SK-N-SH (cell line): ENCODE results near the gene ARHGEF40. TPM values are rescaled to one million over a fixed set of nuclear protein-coding genes. Genes with fewer than 3 reads are reported as not detected.
A peak's percentile ranks its signal among the peaks of the same experiment; 100 is the strongest.

Experiments used
- CTCF ChIA-PET: fragments of 300-600, 350-600 bp; formaldehyde crosslinking; extraction: SDS; loops from one replicate; lab custom pipeline; 2021; lab: Yijun Ruan, JAX
- POLR2A ChIA-PET: fragments of 350-600 bp; sonication (Branson Sonifier 250); formaldehyde crosslinking; extraction: SDS; loops from one replicate; lab custom pipeline; 2020; ENCODE audit warnings: antibody characterized with exemption, inconsistent platforms; lab: Yijun Ruan, JAX
- DNase-seq: peaks from one replicate; pipeline ENCODE4 v3.0.0; 2012
- H2AFZ ChIP-seq: fragments of 200-600 bp; sonication (generic); 2 replicates; pipeline ENCODE4 v1.8.1; 2016; ENCODE audit warnings: antibody characterized with exemption, mild to moderate bottlenecking, low read depth
- H3F3A ChIP-seq: fragments of 200-600 bp; sonication (generic); replicated peaks from 2 replicates; pipeline ENCODE3; 2016; ENCODE audit warnings: antibody characterized with exemption, mild to moderate bottlenecking; ENCODE audit not compliant: insufficient read depth
- H3K27ac ChIP-seq, 2 experiments: fragments of 200-500 bp in 1 of 2; fragments of 200-600 bp in 1 of 2; sonication (Bioruptor generic) in 1 of 2; sonication (generic), shearing (Covaris generic) in 1 of 2; 2 replicates each; pipeline versions ENCODE4 v1.5.1 to v1.6.1; 2014 to 2016; ENCODE audit warnings: low read depth in 2 of 2, inconsistent platforms in 1 of 2, low read length in 1 of 2, mild to moderate bottlenecking in 1 of 2, mixed read lengths in 1 of 2
- H3K27me3 ChIP-seq: fragments of 200-600 bp; sonication (generic), shearing (Covaris generic); 2 replicates; pipeline ENCODE4 v1.6.1; 2016; ENCODE audit warnings: mixed run types; ENCODE audit not compliant: insufficient read depth
- H3K36me3 ChIP-seq, 2 experiments: fragments of 200-500 bp in 1 of 2; fragments of 200-600 bp in 1 of 2; sonication (Bioruptor generic) in 1 of 2; sonication (generic) in 1 of 2; replicated peaks in 1 of 2; 2 replicates each; pipeline versions ENCODE3 to v1.5.1; 2014 to 2016; ENCODE audit warnings: low read length in 1 of 2, mild to moderate bottlenecking in 1 of 2; ENCODE audit not compliant: insufficient read depth in 2 of 2, control insufficient read depth in 1 of 2
- H3K4me1 ChIP-seq, 2 experiments: fragments of 200-500 bp in 1 of 2; fragments of 200-600 bp in 1 of 2; sonication (Bioruptor generic) in 1 of 2; sonication (generic), shearing (Covaris generic) in 1 of 2; 2 replicates each; pipeline versions ENCODE4 v1.5.1 to v1.6.1; 2014 to 2016; ENCODE audit warnings: low read depth in 1 of 2, low read length in 1 of 2, mixed run types in 1 of 2; ENCODE audit not compliant: insufficient read depth in 2 of 2, control insufficient read depth in 1 of 2
- H3K4me2 ChIP-seq: fragments of 200-600 bp; sonication (generic), shearing (Covaris generic); 2 replicates; pipeline ENCODE4 v1.6.1; 2017; ENCODE audit warnings: mixed run types
- H3K4me3 ChIP-seq, 2 experiments: fragments of 200-500 bp in 1 of 2; fragments of 200-600 bp in 1 of 2; sonication (Bioruptor generic) in 1 of 2; sonication (generic), shearing (Covaris generic) in 1 of 2; 2 replicates each; pipeline versions ENCODE4 v1.5.1 to v1.8.1; 2014 to 2016; ENCODE audit warnings: low read depth in 2 of 2, inconsistent platforms in 1 of 2, low read length in 1 of 2, mild to moderate bottlenecking in 1 of 2, mixed read lengths in 1 of 2, moderate library complexity in 1 of 2
- H3K79me2 ChIP-seq: fragments of 200-600 bp; sonication (generic); 2 replicates; pipeline ENCODE4 v1.8.1; 2017; ENCODE audit warnings: mild to moderate bottlenecking; ENCODE audit not compliant: insufficient read depth
- H3K9ac ChIP-seq: fragments of 200-600 bp; sonication (generic); 2 replicates; pipeline ENCODE4 v1.6.1; 2017; ENCODE audit warnings: mixed run types
- H3K9me2 ChIP-seq: fragments of 200-600 bp; sonication (generic); 2 replicates; pipeline ENCODE4 v1.6.1; 2017; ENCODE audit warnings: mixed run types
- H3K9me3 ChIP-seq: fragments of 200-600 bp; sonication (generic); 2 replicates; pipeline ENCODE4 v1.6.1; 2017; ENCODE audit warnings: mixed run types, mild to moderate bottlenecking, moderate library complexity
- H4K20me1 ChIP-seq: fragments of 200-600 bp; sonication (generic); 2 replicates; pipeline ENCODE4 v1.6.1; 2017; ENCODE audit warnings: mild to moderate bottlenecking, mixed run types; ENCODE audit not compliant: insufficient read depth
- ELF1 ChIP-seq: IDR thresholded peaks from 2 replicates; pipeline ENCODE4 v1.4.0; 2012
- EZH2phosphoT487 ChIP-seq: fragments of 200-600 bp; sonication (generic); IDR thresholded peaks from 2 replicates; pipeline ENCODE4 v1.6.1; 2017; ENCODE audit warnings: low read depth, mixed run types, mild to moderate bottlenecking, antibody characterized with exemption, moderate library complexity, borderline replicate concordance
- FOXM1 ChIP-seq: IDR thresholded peaks from 2 replicates; pipeline ENCODE4 v1.4.0; 2012; ENCODE audit warnings: low read depth, mild to moderate bottlenecking
- GABPA ChIP-seq: IDR thresholded peaks from 2 replicates; pipeline ENCODE4 v1.4.0; 2012; ENCODE audit warnings: low read depth, mild to moderate bottlenecking
- GATA2 ChIP-seq: sonication (generic); formaldehyde crosslinking; IDR thresholded peaks from 2 replicates; pipeline ENCODE4 v1.5.0; 2020; ENCODE audit warnings: mild to moderate bottlenecking, missing genetic modification reagents
- JUND ChIP-seq: IDR thresholded peaks from 2 replicates; pipeline ENCODE4 v1.4.0; 2012
- RAD21 ChIP-seq: IDR thresholded peaks from 2 replicates; pipeline ENCODE4 v1.6.1; 2012; ENCODE audit warnings: mild to moderate bottlenecking, low read length
- SMC3 ChIP-seq: IDR thresholded peaks from 2 replicates; pipeline ENCODE4 v1.6.1; 2012; ENCODE audit warnings: low read depth, low read length, improper control_type of control experiment
- WGBS: methylation state at CpG from one replicate; pipeline ENCODE4 v1.1.6; 2017; ENCODE audit warnings: low lambda C conversion rate; 5-methylcytosine and 5-hydroxymethylcytosine counted together
- polyA plus RNA-seq, 3 experiments: library from polyadenylated mRNA; depleted of rRNA; stranded (reverse); fragments of >200 nt; gene quantifications; 2 replicates each; pipeline ENCODE4 v1.2.3, GENCODE V29; 2012
- TF ChIP-seq, protein P1 (sequence below): IDR thresholded peaks from 2 replicates; pipeline ENCODE4 v1.6.1; 2012; ENCODE audit warnings: mild to moderate bottlenecking, low read depth, low read length, moderate library complexity
- TF ChIP-seq, protein P2 (sequence below): IDR thresholded peaks from 2 replicates; pipeline ENCODE4 v1.4.0; 2012; ENCODE audit warnings: low read depth, borderline replicate concordance
- TF ChIP-seq, protein P3 (sequence below): fragments of 150-350 bp; IDR thresholded peaks from 2 replicates; pipeline ENCODE4 v1.6.1; 2017; ENCODE audit warnings: antibody characterized with exemption, low read length, low read depth, borderline replicate concordance
- TF ChIP-seq, protein P4 (sequence below): fragments of 200-600 bp; sonication (generic); IDR thresholded peaks from 2 replicates; pipeline ENCODE4 v1.6.1; 2017; ENCODE audit warnings: antibody characterized with exemption, mild to moderate bottlenecking, moderate library complexity
- TF ChIP-seq, protein P5 (sequence below): IDR thresholded peaks from 2 replicates; pipeline ENCODE4; 2012

ARHGEF40 gene
- polyA plus RNA-seq, 1 of the 3 experiments (the other 2 are of a cell fraction) = 58.8 TPM

DNA sequence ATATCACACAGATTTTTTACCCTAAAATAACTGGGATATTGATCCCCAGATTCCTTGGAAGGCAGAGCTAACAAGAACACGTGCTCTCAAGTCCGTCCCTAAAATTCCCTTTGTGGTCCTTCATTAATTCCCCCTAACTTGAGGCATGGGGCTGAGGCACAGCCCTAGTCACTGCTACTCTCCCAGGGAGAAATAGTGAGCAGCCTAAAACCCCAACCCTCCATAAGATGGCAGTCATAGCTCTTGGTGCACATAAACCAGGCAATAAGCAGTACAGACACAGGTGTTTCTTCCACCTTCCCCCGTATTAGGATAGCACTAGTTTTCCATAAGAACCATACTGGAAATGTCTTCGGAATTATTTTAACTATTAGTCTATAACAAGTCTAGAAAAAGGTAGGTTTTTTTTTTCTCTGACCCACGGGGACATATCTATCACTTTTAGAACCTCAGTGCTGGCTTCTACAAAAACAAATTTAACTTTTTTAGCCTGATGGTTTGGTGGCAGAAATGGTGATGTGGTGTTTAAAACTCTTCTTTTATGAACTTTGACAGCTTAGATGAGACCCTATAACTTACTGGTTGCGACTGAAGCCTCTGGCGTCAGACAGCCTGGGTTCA lies 3.1 kb upstream of the ARHGEF40 start:
- DNase-seq = no peak
- ChIA-PET CTCF (interaction anchor here (0.7 to 13.2 kb wide), 9 partner anchors 19 to 106 kb away, joined by 3 to 296 read pairs (median 14); partner anchors contain the start of genes TMEM253 and ZNF219), POLR2A (no interaction called here)

DNA sequence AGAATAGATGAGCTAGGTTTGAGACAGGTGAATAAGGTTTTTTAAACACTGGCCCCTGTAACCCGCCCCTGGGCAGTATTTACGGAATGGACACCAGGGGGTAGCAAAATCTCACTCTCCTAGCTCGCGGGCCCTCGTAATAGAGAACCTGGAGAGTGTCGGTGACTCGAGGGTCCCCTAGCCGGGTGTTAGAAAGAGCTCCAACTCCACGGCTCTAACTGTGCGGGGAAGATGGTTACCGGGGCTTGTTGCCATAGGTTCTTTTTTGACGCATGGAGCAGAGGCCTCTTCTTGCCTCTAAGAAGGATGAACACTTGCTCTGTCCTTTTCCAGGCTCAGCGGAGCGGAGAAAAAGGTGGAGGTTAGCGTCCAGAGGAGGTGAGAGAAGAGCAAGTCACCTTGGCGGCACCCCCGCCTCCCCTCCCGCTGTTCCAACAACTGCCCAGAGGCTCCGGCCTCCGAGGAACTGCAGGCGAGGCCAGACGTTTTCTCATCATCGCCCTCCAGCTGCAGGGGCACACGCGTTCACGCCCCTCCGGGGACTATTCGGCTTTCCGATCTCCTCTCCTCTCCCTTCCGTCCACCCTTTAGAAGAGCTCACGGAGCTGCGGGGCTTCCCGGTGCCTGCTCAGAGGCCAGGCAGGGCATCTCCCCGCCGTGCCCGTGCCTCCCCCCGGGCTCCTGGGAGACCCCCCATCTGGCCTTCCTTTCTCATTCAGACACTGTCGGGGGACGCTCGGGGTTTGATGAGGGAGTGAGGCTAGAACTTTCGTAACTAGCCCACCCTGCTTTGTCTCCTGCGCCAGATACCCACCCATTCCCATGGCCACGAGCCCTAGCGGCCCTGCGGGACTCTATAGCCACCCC lies 1.4 kb upstream of the ARHGEF40 start:
- ChIA-PET CTCF (interaction anchor here (0.6 to 13.2 kb wide), 22 partner anchors 11 to 68 kb away, joined by 3 to 296 read pairs (median 6); partner anchors contain the start of genes TMEM253 and ZNF219), POLR2A (interaction anchor here (0.6 to 1.5 kb wide), 3 partner anchors 24 to 54 kb away, joined by 3 to 7 read pairs (median 3); no protein-coding TSS in a partner anchor)
- 43% methylated on average over 40 of the region's 45 CpGs for WGBS
- H3K27ac ChIP-seq = peak overlapping the region; percentile 98 to 99
- peaks cover 7 to 13% of the 10 kb centered on the region in 2 experiments for H3K36me3 ChIP-seq
- H3K9me2 ChIP-seq = no peaks in the 10 kb centered on the region
- peaks cover 25 to 26% of the 10 kb centered on the region in 2 experiments for H3K4me1 ChIP-seq
- no peaks in the 10 kb centered on the region for H3K9me3 ChIP-seq
- H3K79me2 ChIP-seq = peaks cover 39% of the 10 kb centered on the region
- no peaks in the 10 kb centered on the region for H3K27me3 ChIP-seq
- H4K20me1 ChIP-seq = no peaks in the 10 kb centered on the region
- H3K4me3 ChIP-seq = peak overlapping the region; percentile 81 to 89
- peak overlapping the region; percentile 93 for H3K9ac ChIP-seq
- peaks cover 31% of the 10 kb centered on the region for H3F3A ChIP-seq
- H3K4me2 ChIP-seq = peak overlapping the region; percentile 95
- DNase-seq = peak; percentile 67
- peak overlapping the region; percentile 87 for H2AFZ ChIP-seq
- peak; percentile 62 for TF ChIP-seq SMC3
- TF ChIP-seq, protein P1, sequence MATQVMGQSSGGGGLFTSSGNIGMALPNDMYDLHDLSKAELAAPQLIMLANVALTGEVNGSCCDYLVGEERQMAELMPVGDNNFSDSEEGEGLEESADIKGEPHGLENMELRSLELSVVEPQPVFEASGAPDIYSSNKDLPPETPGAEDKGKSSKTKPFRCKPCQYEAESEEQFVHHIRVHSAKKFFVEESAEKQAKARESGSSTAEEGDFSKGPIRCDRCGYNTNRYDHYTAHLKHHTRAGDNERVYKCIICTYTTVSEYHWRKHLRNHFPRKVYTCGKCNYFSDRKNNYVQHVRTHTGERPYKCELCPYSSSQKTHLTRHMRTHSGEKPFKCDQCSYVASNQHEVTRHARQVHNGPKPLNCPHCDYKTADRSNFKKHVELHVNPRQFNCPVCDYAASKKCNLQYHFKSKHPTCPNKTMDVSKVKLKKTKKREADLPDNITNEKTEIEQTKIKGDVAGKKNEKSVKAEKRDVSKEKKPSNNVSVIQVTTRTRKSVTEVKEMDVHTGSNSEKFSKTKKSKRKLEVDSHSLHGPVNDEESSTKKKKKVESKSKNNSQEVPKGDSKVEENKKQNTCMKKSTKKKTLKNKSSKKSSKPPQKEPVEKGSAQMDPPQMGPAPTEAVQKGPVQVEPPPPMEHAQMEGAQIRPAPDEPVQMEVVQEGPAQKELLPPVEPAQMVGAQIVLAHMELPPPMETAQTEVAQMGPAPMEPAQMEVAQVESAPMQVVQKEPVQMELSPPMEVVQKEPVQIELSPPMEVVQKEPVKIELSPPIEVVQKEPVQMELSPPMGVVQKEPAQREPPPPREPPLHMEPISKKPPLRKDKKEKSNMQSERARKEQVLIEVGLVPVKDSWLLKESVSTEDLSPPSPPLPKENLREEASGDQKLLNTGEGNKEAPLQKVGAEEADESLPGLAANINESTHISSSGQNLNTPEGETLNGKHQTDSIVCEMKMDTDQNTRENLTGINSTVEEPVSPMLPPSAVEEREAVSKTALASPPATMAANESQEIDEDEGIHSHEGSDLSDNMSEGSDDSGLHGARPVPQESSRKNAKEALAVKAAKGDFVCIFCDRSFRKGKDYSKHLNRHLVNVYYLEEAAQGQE = no peak
- no peak for TF ChIP-seq EZH2phosphoT487
- TF ChIP-seq, protein P2, sequence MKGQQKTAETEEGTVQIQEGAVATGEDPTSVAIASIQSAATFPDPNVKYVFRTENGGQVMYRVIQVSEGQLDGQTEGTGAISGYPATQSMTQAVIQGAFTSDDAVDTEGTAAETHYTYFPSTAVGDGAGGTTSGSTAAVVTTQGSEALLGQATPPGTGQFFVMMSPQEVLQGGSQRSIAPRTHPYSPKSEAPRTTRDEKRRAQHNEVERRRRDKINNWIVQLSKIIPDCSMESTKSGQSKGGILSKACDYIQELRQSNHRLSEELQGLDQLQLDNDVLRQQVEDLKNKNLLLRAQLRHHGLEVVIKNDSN = no peak
- TF ChIP-seq GATA2 = no peak
- TF ChIP-seq GABPA = no peak
- TF ChIP-seq, protein P3, sequence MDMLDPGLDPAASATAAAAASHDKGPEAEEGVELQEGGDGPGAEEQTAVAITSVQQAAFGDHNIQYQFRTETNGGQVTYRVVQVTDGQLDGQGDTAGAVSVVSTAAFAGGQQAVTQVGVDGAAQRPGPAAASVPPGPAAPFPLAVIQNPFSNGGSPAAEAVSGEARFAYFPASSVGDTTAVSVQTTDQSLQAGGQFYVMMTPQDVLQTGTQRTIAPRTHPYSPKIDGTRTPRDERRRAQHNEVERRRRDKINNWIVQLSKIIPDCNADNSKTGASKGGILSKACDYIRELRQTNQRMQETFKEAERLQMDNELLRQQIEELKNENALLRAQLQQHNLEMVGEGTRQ = no peak
- TF ChIP-seq FOXM1 = no peak

More for the DNA sequence above, 3.1 kb upstream of the ARHGEF40 start:
- H3K4me2 ChIP-seq = no peak overlapping the region
- no peak overlapping the region for H3K9ac ChIP-seq
- no peaks in the 10 kb centered on the region for H4K20me1 ChIP-seq
- 72% methylated on average over 7 of the region's 7 CpGs for WGBS
- H3K27ac ChIP-seq = no peak overlapping the region
- no peak overlapping the region for H3K4me3 ChIP-seq
- H2AFZ ChIP-seq = no peak overlapping the region
- H3K27me3 ChIP-seq = no peaks in the 10 kb centered on the region
- no peaks in the 10 kb centered on the region for H3K9me3 ChIP-seq
- TF ChIP-seq ELF1 = no peak
- TF ChIP-seq, protein P4, sequence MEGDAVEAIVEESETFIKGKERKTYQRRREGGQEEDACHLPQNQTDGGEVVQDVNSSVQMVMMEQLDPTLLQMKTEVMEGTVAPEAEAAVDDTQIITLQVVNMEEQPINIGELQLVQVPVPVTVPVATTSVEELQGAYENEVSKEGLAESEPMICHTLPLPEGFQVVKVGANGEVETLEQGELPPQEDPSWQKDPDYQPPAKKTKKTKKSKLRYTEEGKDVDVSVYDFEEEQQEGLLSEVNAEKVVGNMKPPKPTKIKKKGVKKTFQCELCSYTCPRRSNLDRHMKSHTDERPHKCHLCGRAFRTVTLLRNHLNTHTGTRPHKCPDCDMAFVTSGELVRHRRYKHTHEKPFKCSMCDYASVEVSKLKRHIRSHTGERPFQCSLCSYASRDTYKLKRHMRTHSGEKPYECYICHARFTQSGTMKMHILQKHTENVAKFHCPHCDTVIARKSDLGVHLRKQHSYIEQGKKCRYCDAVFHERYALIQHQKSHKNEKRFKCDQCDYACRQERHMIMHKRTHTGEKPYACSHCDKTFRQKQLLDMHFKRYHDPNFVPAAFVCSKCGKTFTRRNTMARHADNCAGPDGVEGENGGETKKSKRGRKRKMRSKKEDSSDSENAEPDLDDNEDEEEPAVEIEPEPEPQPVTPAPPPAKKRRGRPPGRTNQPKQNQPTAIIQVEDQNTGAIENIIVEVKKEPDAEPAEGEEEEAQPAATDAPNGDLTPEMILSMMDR = peak; percentile 33; the same call in 1 of the 2 replicates
- TF ChIP-seq JUND = no peak
- peak; percentile 49 for TF ChIP-seq RAD21
- 0 out of 2 replicates have a peak, but pooled peaks have one; percentile 23 for TF ChIP-seq SMC3
- TF ChIP-seq, protein P5, sequence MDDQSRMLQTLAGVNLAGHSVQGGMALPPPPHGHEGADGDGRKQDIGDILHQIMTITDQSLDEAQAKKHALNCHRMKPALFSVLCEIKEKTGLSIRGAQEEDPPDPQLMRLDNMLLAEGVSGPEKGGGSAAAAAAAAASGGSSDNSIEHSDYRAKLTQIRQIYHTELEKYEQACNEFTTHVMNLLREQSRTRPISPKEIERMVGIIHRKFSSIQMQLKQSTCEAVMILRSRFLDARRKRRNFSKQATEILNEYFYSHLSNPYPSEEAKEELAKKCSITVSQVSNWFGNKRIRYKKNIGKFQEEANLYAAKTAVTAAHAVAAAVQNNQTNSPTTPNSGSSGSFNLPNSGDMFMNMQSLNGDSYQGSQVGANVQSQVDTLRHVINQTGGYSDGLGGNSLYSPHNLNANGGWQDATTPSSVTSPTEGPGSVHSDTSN = no peak
- TF ChIP-seq, all 33 proteins: peak for 3
- H3K79me2 ChIP-seq = peaks cover 21% of the 10 kb centered on the region; the same call in 1 of the 2 replicates
- no peaks in the 10 kb centered on the region for H3K36me3 ChIP-seq
- H3K4me1 ChIP-seq = peaks cover 17 to 21% of the 10 kb centered on the region in 2 experiments
- H3K9me2 ChIP-seq = no peaks in the 10 kb centered on the region
- peaks cover 26% of the 10 kb centered on the region for H3F3A ChIP-seq
